Measurements from ENCODE around the gene RAF1. TPM values are rescaled to one million over a fixed set of nuclear protein-coding genes. Genes with fewer than 3 reads are reported as not detected.

RAF1 gene
- total RNA-seq, 1 experiment from 2014 or later: 68.8 TPM

- TF ChIP-seq REST (IDR thresholded peaks at IDR 0.05; ENCODE audit: insufficient read depth in 1 of 2, low read depth in 2 of 2, low read length in 1 of 2) (no peak), SIN3A (IDR thresholded peaks at IDR 0.05; ENCODE audit: borderline replicate concordance, insufficient read depth, low read depth, low read length) (no peak), POLR2AphosphoS5 (IDR thresholded peaks at IDR 0.05; ENCODE audit: low read depth, low read length) (no peak), TCF7L2 (IDR thresholded peaks at IDR 0.05; ENCODE audit: low read depth, low read length) (no peak), CTCF (IDR thresholded peaks at IDR 0.05) (no peak)
- no peak for DNase-seq (ENCODE audit: low read depth, low spot score)
- POLR2A ChIA-PET: no interaction called here
- no peaks in the 10 kb centered on the region for H3K36me3 ChIP-seq (ENCODE audit: control insufficient read depth, insufficient read depth, low read length)
- no peak overlapping the region for H3K4me3 ChIP-seq (ENCODE audit: low read depth in 2 of 2, low read length in 2 of 2)
- no peaks in the 10 kb centered on the region for H3K9me3 ChIP-seq (ENCODE audit: control insufficient read depth, insufficient read depth, low read depth, low read length)
- BruUV-seq (replicated peaks): no TSS peak
- no peaks in the 10 kb centered on the region for H3K4me1 ChIP-seq (ENCODE audit: control insufficient read depth, insufficient read depth, low read length)
- no peak for ATAC-seq
- no peaks in the 10 kb centered on the region for H3K27me3 ChIP-seq (ENCODE audit: control insufficient read depth, insufficient read depth, low read length)
- CTCF ChIA-PET: no interaction called here
- H3K27ac ChIP-seq (ENCODE audit: low read length): no peak overlapping the region
- in situ Hi-C loops (cut with HindIII; ENCODE audit: low pct_unique_long_range_greater_than_20kb, low sequenced_read_pairs) (no loop called here), intact Hi-C loops (cut with micrococcal nuclease; ENCODE audit: unreplicated experiment) (no loop called here)
These were observed 45.4 kb upstream of the RAF1 start for GRCh38 chr3:12709334-12709733.

GRCh38 chr3:12708584-12709192 lies 44.8 kb upstream of the RAF1 start:
- ChIA-PET POLR2A (no interaction called here), CTCF (interaction anchor here (0.6 kb wide), 1 partner anchor 22 kb away, joined by 4 read pairs; no protein-coding TSS in a partner anchor)
- no peak overlapping the region for H3K27ac ChIP-seq (ENCODE audit: low read length)
- ATAC-seq (peak; percentile 56; the same call in 1 of the 2 replicates), DNase-seq (ENCODE audit: low read depth, low spot score) (no peak)
- no peaks in the 10 kb centered on the region for H3K9me3 ChIP-seq (ENCODE audit: control insufficient read depth, insufficient read depth, low read depth, low read length)
- no peak overlapping the region for H3K4me3 ChIP-seq (ENCODE audit: low read depth in 2 of 2, low read length in 2 of 2)
- no peaks in the 10 kb centered on the region for H3K27me3 ChIP-seq (ENCODE audit: control insufficient read depth, insufficient read depth, low read length)
- no peaks in the 10 kb centered on the region for H3K36me3 ChIP-seq (ENCODE audit: control insufficient read depth, insufficient read depth, low read length)
- no peaks in the 10 kb centered on the region for H3K4me1 ChIP-seq (ENCODE audit: control insufficient read depth, insufficient read depth, low read length)
- intact Hi-C loops (cut with micrococcal nuclease; ENCODE audit: unreplicated experiment) (no loop called here), in situ Hi-C loops (cut with HindIII; ENCODE audit: low pct_unique_long_range_greater_than_20kb, low sequenced_read_pairs) (no loop called here)
- BruUV-seq (replicated peaks): no TSS peak
- TF ChIP-seq REST (IDR thresholded peaks at IDR 0.05; ENCODE audit: insufficient read depth in 1 of 2, low read depth in 2 of 2, low read length in 1 of 2): no peak
- TF ChIP-seq TCF7L2 (IDR thresholded peaks at IDR 0.05; ENCODE audit: low read depth, low read length): no peak
- TF ChIP-seq POLR2AphosphoS5 (IDR thresholded peaks at IDR 0.05; ENCODE audit: low read depth, low read length): no peak
- no peak for TF ChIP-seq CTCF (IDR thresholded peaks at IDR 0.05)
- no peak for TF ChIP-seq SIN3A (IDR thresholded peaks at IDR 0.05; ENCODE audit: borderline replicate concordance, insufficient read depth, low read depth, low read length)
